Measurements from ENCODE around the gene MSLN.

Gene MSLN

DNA sequence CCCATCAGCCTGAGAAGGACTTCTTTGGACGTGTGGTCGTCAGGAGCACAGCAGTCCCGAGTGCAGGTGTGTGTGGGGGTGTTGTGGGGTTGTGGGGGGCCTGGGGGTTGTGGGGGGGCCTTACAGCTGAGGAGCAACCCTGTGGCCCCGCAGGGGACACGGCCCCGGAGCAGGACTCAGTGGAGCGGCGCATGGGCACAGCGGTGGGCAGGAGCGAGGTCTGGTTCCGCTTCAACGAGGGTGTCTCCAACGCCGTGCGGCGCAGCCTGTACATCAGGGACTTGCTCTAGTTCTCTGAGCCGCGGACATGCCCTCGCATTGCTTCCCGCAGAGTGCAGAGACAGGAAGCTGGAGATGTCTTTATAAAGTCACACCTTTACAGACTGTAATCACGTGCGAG lies 37.2 kb downstream of the MSLN start:
- Histone ChIP-seq H3K27ac (ENCODE audit: low read depth, low read length) (no peak overlapping the region), H2BK12ac (ENCODE audit: low read length) (no peak overlapping the region), H3K23ac (ENCODE audit: low read length) (no peak overlapping the region), H4K8ac (ENCODE audit: low read depth, low read length) (no peak overlapping the region), H3K18ac (ENCODE audit: low read length) (no peak overlapping the region), H2BK5ac (ENCODE audit: low read depth, low read length, poor library complexity) (no peak overlapping the region), H3K14ac (ENCODE audit: low read length) (no peak overlapping the region), H2AFZ (ENCODE audit: insufficient read depth, low read length, poor library complexity) (no peak overlapping the region), H3K9ac (ENCODE audit: low read length) (no peak overlapping the region), H3K79me1 (ENCODE audit: low read length) (no peaks in the 10 kb centered on the region), H2BK120ac (ENCODE audit: insufficient read depth, low read length, poor library complexity) (no peak overlapping the region), H3K27me3 (ENCODE audit: insufficient read depth, low read length) (no peaks in the 10 kb centered on the region), H3K4ac (ENCODE audit: low read depth, low read length) (no peak overlapping the region), H4K12ac (ENCODE audit: low read depth, low read length) (no peak overlapping the region), H4K91ac (ENCODE audit: low read depth, low read length) (no peak overlapping the region), H2AK5ac (ENCODE audit: low read length) (no peak overlapping the region), H3K4me2 (ENCODE audit: low read length) (no peak overlapping the region), H3K9me3 (ENCODE audit: insufficient read depth, low read depth, low read length) (no peaks in the 10 kb centered on the region), H3K4me1 (ENCODE audit: control insufficient read depth in 1 of 2, insufficient read depth in 2 of 2, low read length in 2 of 2) (peaks cover 4% of the 10 kb centered on the region in 2 experiments), H3K36me3 (ENCODE audit: control insufficient read depth in 1 of 2, insufficient read depth in 2 of 2, low read length in 2 of 2) (peaks cover 38 to 43% of the 10 kb centered on the region in 2 experiments), H3K79me2 (ENCODE audit: control insufficient read depth, insufficient read depth, low read length, poor library complexity) (no peaks in the 10 kb centered on the region), H3K4me3 (ENCODE audit: low read depth, low read length) (no peak overlapping the region)
- no CpG with 5 or more reads among the region's 22 CpGs for WGBS (ENCODE audit: extremely low coverage, insufficient coverage, insufficient read length)
- no peak for DNase-seq

GRCh38 chr16:798666-799065 lies 38.1 kb downstream of the MSLN start:
- Histone ChIP-seq H3K36me3 (ENCODE audit: control insufficient read depth in 1 of 2, insufficient read depth in 2 of 2, low read length in 2 of 2) (peaks cover 30 to 33% of the 10 kb centered on the region in 2 experiments), H3K9me3 (ENCODE audit: insufficient read depth, low read depth, low read length) (no peaks in the 10 kb centered on the region), H3K27me3 (ENCODE audit: insufficient read depth, low read length) (no peaks in the 10 kb centered on the region), H3K4ac (ENCODE audit: low read depth, low read length) (no peak overlapping the region), H4K12ac (ENCODE audit: low read depth, low read length) (no peak overlapping the region), H3K27ac (ENCODE audit: low read depth, low read length) (no peak overlapping the region), H3K4me3 (ENCODE audit: low read depth, low read length) (no peak overlapping the region), H3K9ac (ENCODE audit: low read length) (no peak overlapping the region), H4K91ac (ENCODE audit: low read depth, low read length) (no peak overlapping the region), H2BK120ac (ENCODE audit: insufficient read depth, low read length, poor library complexity) (no peak overlapping the region), H3K79me2 (ENCODE audit: control insufficient read depth, insufficient read depth, low read length, poor library complexity) (no peaks in the 10 kb centered on the region), H2BK5ac (ENCODE audit: low read depth, low read length, poor library complexity) (no peak overlapping the region), H3K18ac (ENCODE audit: low read length) (no peak overlapping the region), H3K23ac (ENCODE audit: low read length) (no peak overlapping the region), H4K8ac (ENCODE audit: low read depth, low read length) (no peak overlapping the region), H2AK5ac (ENCODE audit: low read length) (no peak overlapping the region), H2AFZ (ENCODE audit: insufficient read depth, low read length, poor library complexity) (no peak overlapping the region), H3K4me2 (ENCODE audit: low read length) (no peak overlapping the region), H3K4me1 (ENCODE audit: control insufficient read depth in 1 of 2, insufficient read depth in 2 of 2, low read length in 2 of 2) (peaks cover 4% of the 10 kb centered on the region in 2 experiments), H2BK12ac (ENCODE audit: low read length) (no peak overlapping the region), H3K14ac (ENCODE audit: low read length) (no peak overlapping the region), H3K79me1 (ENCODE audit: low read length) (no peaks in the 10 kb centered on the region)
- no CpG with 5 or more reads among the region's 19 CpGs for WGBS (ENCODE audit: extremely low coverage, insufficient coverage, insufficient read length)
- no peak for DNase-seq

GRCh38 chr16:799111-799947 lies 38.8 kb downstream of the MSLN start:
- H3K79me1 ChIP-seq (ENCODE audit: low read length) = no peaks in the 10 kb centered on the region
- H3K9me3 ChIP-seq (ENCODE audit: insufficient read depth, low read depth, low read length) = no peaks in the 10 kb centered on the region
- no peak overlapping the region for H3K4me3 ChIP-seq (ENCODE audit: low read depth, low read length)
- H4K91ac ChIP-seq (ENCODE audit: low read depth, low read length) = no peak overlapping the region
- no peak overlapping the region for H2BK12ac ChIP-seq (ENCODE audit: low read length)
- H3K9ac ChIP-seq (ENCODE audit: low read length) = no peak overlapping the region
- no peaks in the 10 kb centered on the region for H3K27me3 ChIP-seq (ENCODE audit: insufficient read depth, low read length)
- DNase-seq = no peak
- no peak overlapping the region for H2BK5ac ChIP-seq (ENCODE audit: low read depth, low read length, poor library complexity)
- H2AK5ac ChIP-seq (ENCODE audit: low read length) = no peak overlapping the region
- no peaks in the 10 kb centered on the region for H3K79me2 ChIP-seq (ENCODE audit: control insufficient read depth, insufficient read depth, low read length, poor library complexity)
- no peak overlapping the region for H4K12ac ChIP-seq (ENCODE audit: low read depth, low read length)
- H3K36me3 ChIP-seq (ENCODE audit: control insufficient read depth in 1 of 2, insufficient read depth in 2 of 2, low read length in 2 of 2) = peaks cover 24 to 26% of the 10 kb centered on the region in 2 experiments
- H3K4ac ChIP-seq (ENCODE audit: low read depth, low read length) = no peak overlapping the region
- H3K23ac ChIP-seq (ENCODE audit: low read length) = no peak overlapping the region
- WGBS (ENCODE audit: extremely low coverage, insufficient coverage, insufficient read length) = no CpG with 5 or more reads among the region's 22 CpGs
- H3K4me1 ChIP-seq (ENCODE audit: control insufficient read depth in 1 of 2, insufficient read depth in 2 of 2, low read length in 2 of 2) = peaks cover 6 to 7% of the 10 kb centered on the region in 2 experiments
- H4K8ac ChIP-seq (ENCODE audit: low read depth, low read length) = no peak overlapping the region
- H3K4me2 ChIP-seq (ENCODE audit: low read length) = no peak overlapping the region
- H3K27ac ChIP-seq (ENCODE audit: low read depth, low read length) = no peak overlapping the region
- H3K14ac ChIP-seq (ENCODE audit: low read length) = no peak overlapping the region
- no peak overlapping the region for H3K18ac ChIP-seq (ENCODE audit: low read length)
- H2AFZ ChIP-seq (ENCODE audit: insufficient read depth, low read length, poor library complexity) = no peak overlapping the region
- no peak overlapping the region for H2BK120ac ChIP-seq (ENCODE audit: insufficient read depth, low read length, poor library complexity)

DNA sequence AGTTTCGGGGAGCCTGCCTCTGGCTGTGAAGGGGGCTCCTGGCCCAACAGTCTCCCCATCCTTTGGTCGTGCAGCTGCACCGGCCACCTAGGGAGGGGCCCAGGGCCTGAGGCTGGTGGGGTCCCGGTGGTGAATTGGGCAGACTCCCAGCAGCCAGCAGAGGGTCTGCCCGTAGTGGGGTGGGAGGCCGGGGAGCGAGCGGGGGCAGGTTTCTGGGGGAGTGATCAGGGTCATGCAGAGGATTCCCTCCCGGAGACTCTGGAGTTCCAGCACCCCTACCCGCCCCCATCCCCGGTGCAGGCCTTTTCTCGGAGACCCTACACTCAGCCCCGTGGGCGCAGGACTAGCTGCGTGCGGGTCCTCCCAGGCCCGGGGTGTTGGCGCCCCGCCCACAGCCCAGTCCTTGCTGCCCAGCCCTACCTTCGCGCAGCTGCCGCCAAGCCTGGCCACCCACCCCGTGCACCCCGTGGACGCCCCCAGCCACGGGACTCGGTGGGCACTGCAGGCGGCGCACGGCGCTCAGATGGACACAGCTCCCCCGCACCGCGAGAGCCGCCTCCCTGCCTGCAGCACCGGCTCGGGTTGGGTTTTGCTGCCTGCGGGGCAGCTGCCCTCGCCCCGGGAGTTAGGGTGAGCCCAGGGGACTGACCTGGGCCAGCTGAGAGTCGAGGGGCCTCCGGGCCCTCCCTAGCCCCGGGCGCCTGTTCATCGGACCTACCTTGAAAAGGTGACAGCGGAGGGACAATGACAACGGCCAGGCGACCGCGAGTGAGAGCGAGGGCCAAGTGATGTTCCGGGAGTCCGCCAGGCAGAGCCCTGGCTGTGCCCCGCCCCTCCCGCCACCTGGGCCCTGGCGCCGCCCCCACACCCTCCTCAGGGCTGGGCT lies 39.7 kb downstream of the MSLN start, which contains the start of gene GNG13:
Gene GNG13 (minus strand): TSS at position 787 of the 886 bp plus-strand sequence. CDS start 1,657 bp downstream, outside the sequence.
- Histone ChIP-seq H4K91ac (ENCODE audit: low read depth, low read length) (no peak within 1 kb of the TSS), H3K9ac (ENCODE audit: low read length) (no peak within 1 kb of the TSS), H4K8ac (ENCODE audit: low read depth, low read length) (no peak within 1 kb of the TSS), H2AK5ac (ENCODE audit: low read length) (no peak within 1 kb of the TSS), H4K12ac (ENCODE audit: low read depth, low read length) (no peak within 1 kb of the TSS), H3K27ac (ENCODE audit: low read depth, low read length) (no peak within 1 kb of the TSS), H3K79me2 (ENCODE audit: control insufficient read depth, insufficient read depth, low read length, poor library complexity) (no peaks in the 10 kb centered on the region), H3K79me1 (ENCODE audit: low read length) (no peaks in the 10 kb centered on the region), H3K36me3 (ENCODE audit: control insufficient read depth in 1 of 2, insufficient read depth in 2 of 2, low read length in 2 of 2) (peaks cover 21 to 22% of the 10 kb centered on the region in 2 experiments), H3K23ac (ENCODE audit: low read length) (no peak within 1 kb of the TSS), H3K9me3 (ENCODE audit: insufficient read depth, low read depth, low read length) (no peaks in the 10 kb centered on the region), H2BK12ac (ENCODE audit: low read length) (no peak within 1 kb of the TSS), H3K4me3 (ENCODE audit: low read depth, low read length) (peak within 1 kb of the TSS; percentile 37), H3K4ac (ENCODE audit: low read depth, low read length) (no peak within 1 kb of the TSS), H3K18ac (ENCODE audit: low read length) (no peak within 1 kb of the TSS), H2AFZ (ENCODE audit: insufficient read depth, low read length, poor library complexity) (peak within 1 kb of the TSS; percentile 18), H3K27me3 (ENCODE audit: insufficient read depth, low read length) (no peaks in the 10 kb centered on the region), H3K14ac (ENCODE audit: low read length) (no peak within 1 kb of the TSS), H2BK5ac (ENCODE audit: low read depth, low read length, poor library complexity) (no peak within 1 kb of the TSS), H2BK120ac (ENCODE audit: insufficient read depth, low read length, poor library complexity) (no peak within 1 kb of the TSS), H3K4me1 (ENCODE audit: control insufficient read depth in 1 of 2, insufficient read depth in 2 of 2, low read length in 2 of 2) (peaks cover 7 to 10% of the 10 kb centered on the region in 2 experiments), H3K4me2 (ENCODE audit: low read length) (peak within 1 kb of the TSS; percentile 38)
- no peak for DNase-seq
- no CpG with 5 or more reads among the region's 57 CpGs for WGBS (ENCODE audit: extremely low coverage, insufficient coverage, insufficient read length)

Data from trophoblast cell (in vitro differentiated cells and primary cell).